Aorta (tissue), 5 donors: ENCODE results near the gene JUNB. TPM values are rescaled to one million over a fixed set of nuclear protein-coding genes. Genes with fewer than 3 reads are reported as not detected.

Source experiments
- ATAC-seq: fragments of 200-7000 bp; cut with Tn5 transposase; one replicate; pipeline ENCODE4 v1.9.1; 2022; ENCODE audit warnings: moderate library complexity; ENCODE audit not compliant: low FRiP score
- DNase-seq, 2 donors: peaks; one replicate each; pipeline ENCODE4 v3.0.0-alpha.2; 2020
- H3K27ac ChIP-seq, 2 donors: one replicate each; pipeline ENCODE4 v1.5.1; 2013; ENCODE audit warnings: low read length in 2 of 2, mild to moderate bottlenecking in 2 of 2, moderate library complexity in 2 of 2, control low read depth in 1 of 2, inconsistent platforms in 1 of 2, low read depth in 1 of 2
- H3K27me3 ChIP-seq, 2 donors: one replicate each; pipeline ENCODE4 v1.6.1; 2013; ENCODE audit warnings: control low read depth in 1 of 2, low read length in 1 of 2, mild to moderate bottlenecking in 1 of 2, moderate library complexity in 1 of 2; ENCODE audit not compliant: insufficient read depth in 2 of 2, control insufficient read depth in 1 of 2
- H3K36me3 ChIP-seq, 2 donors: one replicate each; pipeline ENCODE4 v1.6.1; 2013; ENCODE audit warnings: control low read depth in 1 of 2, low read length in 1 of 2, mild to moderate bottlenecking in 1 of 2; ENCODE audit not compliant: insufficient read depth in 2 of 2, control insufficient read depth in 1 of 2
- H3K4me1 ChIP-seq, 2 donors: one replicate each; pipeline ENCODE4 v1.6.1; 2013; ENCODE audit warnings: low read length in 2 of 2, control low read depth in 1 of 2, mild to moderate bottlenecking in 1 of 2, moderate library complexity in 1 of 2; ENCODE audit not compliant: insufficient read depth in 2 of 2, control insufficient read depth in 1 of 2
- H3K4me3 ChIP-seq, 2 donors: one replicate each; pipeline ENCODE4 v1.5.1; 2013; ENCODE audit warnings: low read length in 2 of 2, control low read depth in 1 of 2, mild to moderate bottlenecking in 1 of 2
- H3K9me3 ChIP-seq: one replicate; pipeline ENCODE4 v1.6.1; 2013; ENCODE audit warnings: mild to moderate bottlenecking, low read length; ENCODE audit not compliant: control insufficient read depth
- WGBS, 2 donors: extraction: QIAGEN DNeasy Blood & Tissue Kit; methylation state at CpG; one replicate each; pipeline ENCODE4 v1.1.7; 2013; 5-methylcytosine and 5-hydroxymethylcytosine counted together
- intact Hi-C, 2 donors: fragments of 100-400 bp; cut with DNase I; formaldehyde crosslinking; loops; one replicate each; pipeline versions ENCODE4 v1.14.2 to v1.15.0; 2022
- microRNA-seq, 2 donors: library from miRNA; unstranded; fragments of <30 nt; microRNA quantifications; one replicate each; pipeline ENCODE4 v1.2.0, GENCODE V29; 2020
- polyA plus RNA-seq, 2 donors: library from polyadenylated mRNA; stranded (reverse); fragments of 200-250 nt; gene quantifications; one replicate each; pipeline ENCODE4 v1.2.3, GENCODE V29; 2013
- total RNA-seq, 2 donors: library from RNA; stranded (reverse); fragmentation: NEBNext Ultra II Directional; extraction: Animal tissue kit (Norgen Biotek cat#: 25700); gene quantifications; one replicate each; pipeline ENCODE4 v1.2.1, GENCODE V29; 2021
- donor health status: healthy with polysubstance abuse.
- donor health status: Bipolar disorder and iron deficiency.
- donor health status: DM: no; HTN: no; CAD: no.
- donor health status: DM: no; HTN: no; CAD: no.
- donor health status: DM: yes; HTN: yes; CAD: no.

Gene JUNB
- total and polyA plus RNA-seq, 4 donors: 97.0 to 623 (median 429) TPM

- ATAC-seq: no peak
- WGBS, 2 donors: 21% methylated on average over 21 of the region's 21 CpGs
- intact Hi-C loops: no loop called here
- no peak overlapping the region for H3K4me3 ChIP-seq
- H3K4me1 ChIP-seq: no peaks in the 10 kb centered on the region
- H3K9me3 ChIP-seq: no peaks in the 10 kb centered on the region
- no peaks in the 10 kb centered on the region for H3K27me3 ChIP-seq
- no peak for DNase-seq
- no peaks in the 10 kb centered on the region for H3K36me3 ChIP-seq
- H3K27ac ChIP-seq: no peak overlapping the region
These were observed 47.8 kb downstream of the JUNB start for GRCh38 chr19:12838886-12839756.

- no peaks in the 10 kb centered on the region for H3K9me3 ChIP-seq
These were observed 49.1 kb downstream of the JUNB start for GRCh38 chr19:12840091-12841079.

GRCh38 chr19:12841094-12841493, 49.8 kb downstream of the JUNB start:
- ATAC-seq (peak; percentile 27), DNase-seq (no peak)
- WGBS, 2 donors: 1 to 2% methylated on average over 29 of the region's 29 CpGs
- Histone ChIP-seq H3K27me3 (no peaks in the 10 kb centered on the region), H3K27ac (no peak overlapping the region), H3K4me1 (no peaks in the 10 kb centered on the region), H3K9me3 (no peaks in the 10 kb centered on the region), H3K4me3 (no peak overlapping the region), H3K36me3 (no peaks in the 10 kb centered on the region)
- intact Hi-C loops: loop anchor here (5.0 to 10.0 kb wide), 2 partner anchors 34 to 166 kb away; partner anchors contain the start of gene RNASEH2A (in 1 of the 2)

More at GRCh38 chr19:12840091-12841079, 49.1 kb downstream of the JUNB start:
- ATAC-seq (no peak), DNase-seq (no peak)
- no peaks in the 10 kb centered on the region for H3K4me1 ChIP-seq
- no peak overlapping the region for H3K27ac ChIP-seq
- 23 to 24% methylated on average over 43 of the region's 43 CpGs for WGBS, 2 donors
- no peaks in the 10 kb centered on the region for H3K36me3 ChIP-seq
- intact Hi-C loops: loop anchor here (5.0 to 10.0 kb wide), 2 partner anchors 33 to 166 kb away; partner anchors contain the start of gene RNASEH2A (in 1 of the 2)
- H3K27me3 ChIP-seq: no peaks in the 10 kb centered on the region
- H3K4me3 ChIP-seq: no peak overlapping the region

DNA sequence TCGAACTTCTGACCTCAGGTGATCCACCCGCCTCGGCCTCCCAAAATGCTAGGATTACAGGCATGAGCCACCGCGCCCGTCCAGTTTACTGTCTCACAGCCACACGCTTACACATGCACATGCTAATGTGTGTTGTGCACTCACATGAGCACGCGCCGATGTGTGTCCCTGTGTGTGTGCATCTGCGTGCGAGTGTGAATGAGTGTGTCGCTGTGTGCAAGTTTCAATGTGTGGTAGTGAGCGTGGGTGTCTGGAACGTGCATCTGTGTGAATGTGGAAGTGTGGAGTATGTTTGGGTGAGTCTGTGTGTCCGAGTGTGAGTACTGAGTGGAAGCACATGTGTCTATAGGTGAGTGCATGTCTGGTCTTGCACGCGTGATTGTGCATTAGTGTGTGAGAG, 51.2 kb downstream of the JUNB start:
- DNase-seq: no peak
- Histone ChIP-seq H3K4me3 (no peak overlapping the region), H3K9me3 (no peaks in the 10 kb centered on the region), H3K27ac (no peak overlapping the region), H3K4me1 (no peaks in the 10 kb centered on the region), H3K36me3 (no peaks in the 10 kb centered on the region), H3K27me3 (no peaks in the 10 kb centered on the region)
- intact Hi-C loops: loop anchor here (5.0 to 10.0 kb wide), 2 partner anchors 35 to 168 kb away; partner anchors contain the start of gene RNASEH2A (in 1 of the 2)
- ATAC-seq: no peak
- 93 to 94% methylated on average over 18 of the region's 18 CpGs for WGBS, 2 donors

Small RNAs within 50 kb of the gene (microRNA-seq; reads per million reads assigned to microRNA genes)
- 0 reads per million in 2 donors for gene MIR5684

Other genes with a start within 250 kb of the JUNB start
- 10 to 100 TPM; 12.0 to 15.4 TPM for gene ZNF564, start 240.0 kb upstream of the JUNB start, total RNA-seq
- gene ZNF564, start 240.0 kb upstream of the JUNB start, polyA plus RNA-seq: 1 to 10 TPM; 5.5 to 8.4 TPM
- gene ZNF490, start 180.7 kb upstream of the JUNB start, total RNA-seq: 1 to 10 TPM; 7.0 to 8.6 TPM
- gene ZNF490, start 180.7 kb upstream of the JUNB start, polyA plus RNA-seq: under 1 TPM in 1 of 2 donors, not detected in 1; 0.56 TPM
- 10 to 100 TPM; 35.2 to 35.4 TPM for gene ZNF791, start 180.6 kb upstream of the JUNB start, total RNA-seq
- gene ZNF791, start 180.6 kb upstream of the JUNB start, polyA plus RNA-seq: 10 to 100 TPM in 1 of 2 donors, 1 to 10 TPM in 1; 2.9 to 12.1 TPM
- gene MAN2B1, start 124.7 kb upstream of the JUNB start, total RNA-seq: 100 to 1,000 TPM in 1 of 2 donors, 10 to 100 TPM in 1; 74.8 to 111 TPM
- 10 to 100 TPM; 54.6 to 88.7 TPM for gene MAN2B1, start 124.7 kb upstream of the JUNB start, polyA plus RNA-seq
- 10 to 100 TPM in 1 of 2 donors, 1 to 10 TPM in 1; 7.1 to 11.8 TPM for gene WDR83, start 124.7 kb upstream of the JUNB start, total RNA-seq
- 10 to 100 TPM in 1 of 2 donors, 1 to 10 TPM in 1; 9.4 to 20.9 TPM for gene WDR83, start 124.7 kb upstream of the JUNB start, polyA plus RNA-seq
- gene DHPS, start 109.6 kb upstream of the JUNB start, total RNA-seq: 10 to 100 TPM; 50.1 to 74.0 TPM
- gene DHPS, start 109.6 kb upstream of the JUNB start, polyA plus RNA-seq: 10 to 100 TPM; 42.7 to 94.8 TPM
- not detected for gene GNG14, start 103.5 kb upstream of the JUNB start, total RNA-seq
- not detected for gene GNG14, start 103.5 kb upstream of the JUNB start, polyA plus RNA-seq
- gene FBXW9, start 94.9 kb upstream of the JUNB start, total RNA-seq: 1 to 10 TPM; 1.9 to 4.8 TPM
- 1 to 10 TPM; 4.1 to 5.4 TPM for gene FBXW9, start 94.9 kb upstream of the JUNB start, polyA plus RNA-seq
- 10 to 100 TPM; 61.5 to 71.8 TPM for gene TNPO2, start 67.6 kb upstream of the JUNB start, total RNA-seq
- 10 to 100 TPM; 15.2 to 38.5 TPM for gene TNPO2, start 67.6 kb upstream of the JUNB start, polyA plus RNA-seq
- 100 to 1,000 TPM; 119 to 121 TPM for gene TRIR, start 56.8 kb upstream of the JUNB start, total RNA-seq
- 100 to 1,000 TPM; 233 to 289 TPM for gene TRIR, start 56.8 kb upstream of the JUNB start, polyA plus RNA-seq
- gene GET3, start 54.0 kb upstream of the JUNB start, total RNA-seq: 10 to 100 TPM; 35.4 to 42.2 TPM
- 10 to 100 TPM; 61.2 to 70.6 TPM for gene GET3, start 54.0 kb upstream of the JUNB start, polyA plus RNA-seq
- gene BEST2, start 39.7 kb upstream of the JUNB start, total RNA-seq: not detected
- 1 to 10 TPM in 1 of 2 donors, not detected in 1; 2.5 TPM for gene BEST2, start 39.7 kb upstream of the JUNB start, polyA plus RNA-seq
- 10 to 100 TPM; 28.5 to 45.5 TPM for gene HOOK2, start 15.9 kb upstream of the JUNB start, total RNA-seq
- gene HOOK2, start 15.9 kb upstream of the JUNB start, polyA plus RNA-seq: 10 to 100 TPM; 14.4 to 92.5 TPM
- gene PRDX2, start 10.3 kb downstream of the JUNB start, total RNA-seq: 100 to 1,000 TPM in 1 of 2 donors, 10 to 100 TPM in 1; 90.5 to 118 TPM
- gene PRDX2, start 10.3 kb downstream of the JUNB start, polyA plus RNA-seq: 100 to 1,000 TPM; 151 to 202 TPM
- gene THSD8, start 10.6 kb downstream of the JUNB start, total RNA-seq: 1 to 10 TPM in 1 of 2 donors, not detected in 1; 1.2 TPM
- 1 to 10 TPM in 1 of 2 donors, not detected in 1; 2.5 TPM for gene THSD8, start 10.6 kb downstream of the JUNB start, polyA plus RNA-seq
- gene RNASEH2A, start 15.1 kb downstream of the JUNB start, total RNA-seq: 1 to 10 TPM; 2.9 to 7.2 TPM
- 1 to 10 TPM; 1.6 to 3.3 TPM for gene RNASEH2A, start 15.1 kb downstream of the JUNB start, polyA plus RNA-seq
- gene RTBDN, start 43.1 kb downstream of the JUNB start, total RNA-seq: not detected
- gene RTBDN, start 43.1 kb downstream of the JUNB start, polyA plus RNA-seq: 1 to 10 TPM in 1 of 2 donors, not detected in 1; 2.0 TPM
- gene MAST1, start 47.0 kb downstream of the JUNB start, total RNA-seq: under 1 TPM in 1 of 2 donors, not detected in 1; 0.54 TPM
- gene MAST1, start 47.0 kb downstream of the JUNB start, polyA plus RNA-seq: under 1 TPM in 1 of 2 donors, not detected in 1; 0.13 TPM
- 10 to 100 TPM; 26.8 to 39.5 TPM for gene DNASE2, start 90.0 kb downstream of the JUNB start, total RNA-seq
- 10 to 100 TPM; 27.4 to 49.9 TPM for gene DNASE2, start 90.0 kb downstream of the JUNB start, polyA plus RNA-seq
- under 1 TPM in 1 of 2 donors, not detected in 1; 0.39 TPM for gene KLF1, start 95.7 kb downstream of the JUNB start, total RNA-seq
- not detected for gene KLF1, start 95.7 kb downstream of the JUNB start, polyA plus RNA-seq
- 10 to 100 TPM; 15.1 to 16.4 TPM for gene GCDH, start 99.7 kb downstream of the JUNB start, total RNA-seq
- gene GCDH, start 99.7 kb downstream of the JUNB start, polyA plus RNA-seq: 10 to 100 TPM; 21.9 to 29.1 TPM
- under 1 TPM; 0.42 to 0.51 TPM for gene SYCE2, start 127.8 kb downstream of the JUNB start, total RNA-seq
- gene SYCE2, start 127.8 kb downstream of the JUNB start, polyA plus RNA-seq: under 1 TPM in 1 of 2 donors, not detected in 1; 0.15 TPM
- gene FARSA, start 142.2 kb downstream of the JUNB start, total RNA-seq: 10 to 100 TPM; 27.2 to 31.4 TPM
- 10 to 100 TPM; 19.7 to 23.2 TPM for gene FARSA, start 142.2 kb downstream of the JUNB start, polyA plus RNA-seq
- gene CALR, start 147.1 kb downstream of the JUNB start, total RNA-seq: 100 to 1,000 TPM; 649 to 778 TPM
- gene CALR, start 147.1 kb downstream of the JUNB start, polyA plus RNA-seq: 100 to 1,000 TPM; 232 to 296 TPM
- 100 to 1,000 TPM in 1 of 2 donors, 10 to 100 TPM in 1; 80.7 to 106 TPM for gene RAD23A, start 154.4 kb downstream of the JUNB start, total RNA-seq
- 100 to 1,000 TPM in 1 of 2 donors, 10 to 100 TPM in 1; 72.4 to 154 TPM for gene RAD23A, start 154.4 kb downstream of the JUNB start, polyA plus RNA-seq
- 10 to 100 TPM; 15.3 to 15.7 TPM for gene GADD45GIP1, start 165.7 kb downstream of the JUNB start, total RNA-seq
- 10 to 100 TPM; 30.9 to 40.6 TPM for gene GADD45GIP1, start 165.7 kb downstream of the JUNB start, polyA plus RNA-seq
- not detected for gene DAND5, start 178.1 kb downstream of the JUNB start, total RNA-seq
- under 1 TPM in 1 of 2 donors, not detected in 1; 0.13 TPM for gene DAND5, start 178.1 kb downstream of the JUNB start, polyA plus RNA-seq
- 100 to 1,000 TPM; 184 to 327 TPM for gene NFIX, start 204.0 kb downstream of the JUNB start, total RNA-seq
- 10 to 100 TPM; 45.5 to 49.8 TPM for gene NFIX, start 204.0 kb downstream of the JUNB start, polyA plus RNA-seq